NAMALWA (cell line): ENCODE measurements around the gene PRMT5.

ENCODE experiments used
- DNase-seq: peaks from one replicate; pipeline ENCODE4 v3.0.0-alpha.2; 2015; ENCODE audit warnings: low spot score

PRMT5 gene

GRCh38 chr14:22875748-22876319 lies 53.3 kb downstream of the PRMT5 start:
- no peak for DNase-seq

GRCh38 chr14:22875003-22875747 lies 54.0 kb downstream of the PRMT5 start:
- no peak for DNase-seq

- no peak for DNase-seq
Observed at GRCh38 chr14:22872833-22873520, 56.2 kb downstream of the PRMT5 start.

- DNase-seq, result peak; percentile 75
Observed at GRCh38 chr14:22872033-22872832, 56.9 kb downstream of the PRMT5 start.

GRCh38 chr14:22871224-22872032 lies 57.7 kb downstream of the PRMT5 start, which contains the start of gene LRP10:
Gene LRP10, plus strand, starts transcription at chr14:22871740. Its CDS starts 564 bp downstream, at chr14:22872304.
- peak; percentile 95 for DNase-seq

GRCh38 chr14:22870811-22871223 lies 58.4 kb downstream of the PRMT5 start:
- no peak for DNase-seq
